ENCODE results near the gene ANKRD63. TPM values are rescaled to one million over a fixed set of nuclear protein-coding genes. Genes with fewer than 3 reads are reported as not detected.

ANKRD63 gene
- total and polyA plus RNA-seq, 2 donors (not counting 1 experiment from before 2014, with no cell fraction given), result 0.25 TPM; not detected in 1

DNA sequence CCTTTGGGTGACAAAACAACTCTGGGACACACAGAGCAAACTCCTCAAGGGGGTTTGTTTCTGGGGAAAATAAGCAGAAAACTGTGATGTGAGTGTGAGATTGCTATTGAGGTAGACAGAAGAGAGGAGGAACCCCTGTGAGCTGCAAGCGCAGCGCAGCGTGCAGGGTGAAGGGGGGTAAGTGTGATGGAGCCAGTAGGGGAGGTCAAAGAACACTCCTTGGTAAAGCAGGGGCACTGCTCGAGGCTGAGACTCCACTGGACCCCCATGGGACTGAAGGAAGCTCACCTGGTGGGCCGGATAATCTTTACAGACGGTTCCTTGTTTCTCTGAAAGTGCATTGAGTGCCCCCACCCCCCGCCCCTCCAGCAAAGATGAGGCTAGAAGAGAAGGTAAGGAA, 48.2 kb upstream of the ANKRD63 start:
- H4K20me1 ChIP-seq (ENCODE audit: control insufficient read depth, insufficient read depth, low read length, poor library complexity, severe bottlenecking), result no peaks in the 10 kb centered on the region
- TF ChIP-seq, protein P1, sequence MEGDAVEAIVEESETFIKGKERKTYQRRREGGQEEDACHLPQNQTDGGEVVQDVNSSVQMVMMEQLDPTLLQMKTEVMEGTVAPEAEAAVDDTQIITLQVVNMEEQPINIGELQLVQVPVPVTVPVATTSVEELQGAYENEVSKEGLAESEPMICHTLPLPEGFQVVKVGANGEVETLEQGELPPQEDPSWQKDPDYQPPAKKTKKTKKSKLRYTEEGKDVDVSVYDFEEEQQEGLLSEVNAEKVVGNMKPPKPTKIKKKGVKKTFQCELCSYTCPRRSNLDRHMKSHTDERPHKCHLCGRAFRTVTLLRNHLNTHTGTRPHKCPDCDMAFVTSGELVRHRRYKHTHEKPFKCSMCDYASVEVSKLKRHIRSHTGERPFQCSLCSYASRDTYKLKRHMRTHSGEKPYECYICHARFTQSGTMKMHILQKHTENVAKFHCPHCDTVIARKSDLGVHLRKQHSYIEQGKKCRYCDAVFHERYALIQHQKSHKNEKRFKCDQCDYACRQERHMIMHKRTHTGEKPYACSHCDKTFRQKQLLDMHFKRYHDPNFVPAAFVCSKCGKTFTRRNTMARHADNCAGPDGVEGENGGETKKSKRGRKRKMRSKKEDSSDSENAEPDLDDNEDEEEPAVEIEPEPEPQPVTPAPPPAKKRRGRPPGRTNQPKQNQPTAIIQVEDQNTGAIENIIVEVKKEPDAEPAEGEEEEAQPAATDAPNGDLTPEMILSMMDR (IDR thresholded peaks at IDR 0.05), result no peak
- TF ChIP-seq EZH2 (IDR thresholded peaks at IDR 0.05; ENCODE audit: borderline replicate concordance, insufficient read depth, low read depth, low read length, poor library complexity, severe bottlenecking), result no peak
- Mint-ChIP-seq H3K4me3 (no peak overlapping the region), H3K4me1 (peaks cover 19% of the 10 kb centered on the region), H3K27ac (no peak overlapping the region), H3K9me3 (ENCODE audit: insufficient read depth) (no peaks in the 10 kb centered on the region), H3K27me3 (no peaks in the 10 kb centered on the region)
- no peak overlapping the region for H3K4me3 ChIP-seq (ENCODE audit: control extremely low read depth in 1 of 5, extremely low read depth in 1 of 5, insufficient read depth in 1 of 5, low read depth in 2 of 5, low read length in 4 of 5)
- no peak overlapping the region for H2AFZ ChIP-seq (ENCODE audit: insufficient read depth, low read depth, low read length, poor library complexity, severe bottlenecking)
- ChIA-PET POLR2A (no interaction called here), CTCF (interaction anchor here (2.6 to 12.2 kb wide), 4 partner anchors 11 to 52 kb away, joined by 7 to 221 read pairs (median 50); partner anchors contain the start of genes INAFM2 and PLCB2)
- WGBS (ENCODE audit: insufficient coverage), result 100% methylated on average over 3 of the region's 7 CpGs
- intact Hi-C loops (cut with micrococcal nuclease), result no loop called here
- DNase-seq (no peak), ATAC-seq (ENCODE audit: low read depth) (no peak)
- no peaks in the 10 kb centered on the region for H3K9me3 ChIP-seq (ENCODE audit: control extremely low read depth in 1 of 3, control insufficient read depth in 2 of 3, insufficient read depth in 1 of 3, low read length in 2 of 3)
- H3K27me3 ChIP-seq (replicated peaks in 1 of 4; ENCODE audit: control extremely low read depth in 1 of 4, control insufficient read depth in 3 of 4, insufficient read depth in 4 of 4, low read length in 3 of 4), result no peaks in the 10 kb centered on the region
- H3K9ac ChIP-seq (ENCODE audit: low read length), result no peak overlapping the region
- H3K4me2 ChIP-seq (replicated peaks; ENCODE audit: low read depth, low read length, poor library complexity, severe bottlenecking), result no peak overlapping the region
- no peak overlapping the region for H3K27ac ChIP-seq (ENCODE audit: low read length in 2 of 2)
- no peaks in the 10 kb centered on the region for H3K36me3 ChIP-seq (replicated peaks in 1 of 2; ENCODE audit: control extremely low read depth in 1 of 2, control insufficient read depth in 1 of 2, extremely low read depth in 1 of 2, insufficient read depth in 2 of 2, low read length in 1 of 2)
- peaks cover 17 to 18% of the 10 kb centered on the region in 2 donors for H3K4me1 ChIP-seq (ENCODE audit: control insufficient read depth in 2 of 2, insufficient read depth in 2 of 2, low read length in 2 of 2)
- no peaks in the 10 kb centered on the region for H3K79me2 ChIP-seq (ENCODE audit: control insufficient read depth, insufficient read depth, low read length)

DNA sequence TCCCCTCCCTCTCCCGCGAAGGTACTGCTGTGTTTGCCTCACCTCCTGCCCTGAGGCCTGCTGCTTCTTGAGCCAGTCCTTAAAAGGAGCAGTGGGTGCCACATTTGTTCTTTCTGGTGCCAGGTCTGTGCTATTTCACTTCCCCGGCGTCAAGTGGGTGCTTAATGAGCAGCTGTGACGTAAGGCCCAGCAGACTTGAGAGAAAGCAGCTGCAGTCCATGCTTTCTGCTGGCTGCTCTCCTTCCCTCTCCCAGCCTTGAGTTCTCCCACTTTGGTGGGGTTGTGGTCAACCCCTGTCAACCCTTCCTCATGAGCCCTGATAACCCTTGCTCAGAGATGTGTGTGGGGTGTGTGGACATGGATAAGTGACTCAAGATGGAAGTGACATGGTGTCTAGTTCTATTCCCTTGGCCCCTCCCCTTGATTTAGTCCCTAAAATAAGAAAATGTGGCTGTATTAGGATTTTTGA, 47.5 kb upstream of the ANKRD63 start:
- Mint-ChIP-seq H3K4me3 (no peak overlapping the region), H3K4me1 (peaks cover 22% of the 10 kb centered on the region), H3K9me3 (ENCODE audit: insufficient read depth) (no peaks in the 10 kb centered on the region), H3K27me3 (no peaks in the 10 kb centered on the region), H3K27ac (no peak overlapping the region)
- TF ChIP-seq, protein P1 (IDR thresholded peaks at IDR 0.05), result no peak
- TF ChIP-seq EZH2 (IDR thresholded peaks at IDR 0.05; ENCODE audit: borderline replicate concordance, insufficient read depth, low read depth, low read length, poor library complexity, severe bottlenecking), result no peak
- Histone ChIP-seq H3K4me3 (ENCODE audit: control extremely low read depth in 1 of 5, extremely low read depth in 1 of 5, insufficient read depth in 1 of 5, low read depth in 2 of 5, low read length in 4 of 5) (no peak overlapping the region), H3K9me3 (ENCODE audit: control extremely low read depth in 1 of 3, control insufficient read depth in 2 of 3, insufficient read depth in 1 of 3, low read length in 2 of 3) (no peaks in the 10 kb centered on the region), H3K79me2 (ENCODE audit: control insufficient read depth, insufficient read depth, low read length) (no peaks in the 10 kb centered on the region), H3K9ac (ENCODE audit: low read length) (no peak overlapping the region), H3K27me3 (replicated peaks in 1 of 4; ENCODE audit: control extremely low read depth in 1 of 4, control insufficient read depth in 3 of 4, insufficient read depth in 4 of 4, low read length in 3 of 4) (no peaks in the 10 kb centered on the region), H3K4me1 (ENCODE audit: control insufficient read depth in 2 of 2, insufficient read depth in 2 of 2, low read length in 2 of 2) (peaks cover 21 to 22% of the 10 kb centered on the region in 2 donors), H2AFZ (ENCODE audit: insufficient read depth, low read depth, low read length, poor library complexity, severe bottlenecking) (no peak overlapping the region), H4K20me1 (ENCODE audit: control insufficient read depth, insufficient read depth, low read length, poor library complexity, severe bottlenecking) (no peaks in the 10 kb centered on the region), H3K27ac (ENCODE audit: low read length in 2 of 2) (no peak overlapping the region), H3K4me2 (replicated peaks; ENCODE audit: low read depth, low read length, poor library complexity, severe bottlenecking) (no peak overlapping the region), H3K36me3 (replicated peaks in 1 of 2; ENCODE audit: control extremely low read depth in 1 of 2, control insufficient read depth in 1 of 2, extremely low read depth in 1 of 2, insufficient read depth in 2 of 2, low read length in 1 of 2) (no peaks in the 10 kb centered on the region)
- intact Hi-C loops (cut with micrococcal nuclease), result no loop called here
- 68% methylated on average over 5 of the region's 5 CpGs for WGBS (ENCODE audit: insufficient coverage)
- ChIA-PET CTCF (interaction anchor here (2.6 to 12.2 kb wide), 5 partner anchors 7 to 51 kb away, joined by 7 to 221 read pairs (median 57); partner anchors contain the start of genes CCDC9B, INAFM2 and PLCB2), POLR2A (no interaction called here)
- ATAC-seq (ENCODE audit: low read depth) (no peak), DNase-seq (no peak)

All from B cell (primary cell).